BJ (cell line): Measurements from ENCODE around the gene USF2. TPM values are rescaled to one million over a fixed set of nuclear protein-coding genes. Genes with fewer than 3 reads are reported as not detected.

Source experiments
- CTCF ChIA-PET: fragments of 350-600 bp; formaldehyde crosslinking; extraction: SDS; loops from one replicate; lab custom pipeline; 2021; ENCODE audit warnings: antibody characterized with exemption, inconsistent platforms; lab: Yijun Ruan, JAX
- POLR2A ChIA-PET: fragments of 300-600 bp; sonication (Branson Sonifier 250); formaldehyde crosslinking; extraction: SDS; loops from one replicate; lab custom pipeline; 2021; ENCODE audit warnings: antibody characterized with exemption; lab: Charles Lee
- DNase-seq: peaks from one replicate; pipeline ENCODE4 v3.0.0-alpha.2; 2011; ENCODE audit warnings: low read depth
- H3K27me3 ChIP-seq: 2 replicates; pipeline ENCODE4 v1.6.0; 2011; ENCODE audit warnings: low read length; ENCODE audit not compliant: control insufficient read depth, insufficient read depth
- H3K36me3 ChIP-seq: 2 replicates; pipeline ENCODE4 v1.5.1; 2011; ENCODE audit warnings: low read length; ENCODE audit not compliant: control insufficient read depth, insufficient read depth
- H3K4me3 ChIP-seq: 2 replicates; pipeline ENCODE4 v1.5.1; 2011; ENCODE audit warnings: low read depth, mild to moderate bottlenecking, control low read depth, low read length
- polyA plus RNA-seq: library from polyadenylated mRNA; depleted of rRNA; stranded (reverse); fragments of >200 nt; gene quantifications from 2 replicates; pipeline ENCODE4 v1.2.3, GENCODE V29; 2011; rRNA removed
- TF ChIP-seq, protein P1 (sequence below): IDR thresholded peaks from 2 replicates; pipeline ENCODE4 v1.5.1; 2011; ENCODE audit warnings: low read depth, mild to moderate bottlenecking, control low read depth, inconsistent platforms, low read length, moderate library complexity; ENCODE audit not compliant: insufficient read depth

The USF2 gene
- polyA plus RNA-seq, 1 experiment: 80.3 TPM

DNA sequence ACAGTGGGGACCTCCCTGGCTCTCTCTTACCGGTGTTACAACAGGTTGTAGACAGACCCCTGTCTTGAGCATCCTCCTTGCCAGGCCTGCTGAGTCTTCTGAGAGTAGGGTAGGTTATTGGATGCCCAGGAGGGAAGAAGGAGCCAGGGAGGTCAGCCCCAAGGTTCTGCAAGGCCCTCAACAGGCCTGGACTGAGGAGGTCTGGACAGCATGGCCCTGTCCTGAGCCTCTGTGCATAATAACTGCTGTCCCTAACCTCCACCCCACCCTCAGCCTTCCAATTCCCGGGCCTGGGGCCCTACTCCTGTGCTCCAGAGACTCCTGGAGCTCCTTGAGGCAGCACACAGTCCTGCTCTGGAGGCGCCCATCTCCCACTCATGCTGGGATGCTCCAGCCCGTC, 60.6 kb downstream of the USF2 start:
- ChIA-PET POLR2A (no interaction called here), CTCF (no interaction called here)
- no peak overlapping the region for H3K4me3 ChIP-seq
- DNase-seq: no peak
- H3K36me3 ChIP-seq: no peaks in the 10 kb centered on the region
- TF ChIP-seq, protein P1, sequence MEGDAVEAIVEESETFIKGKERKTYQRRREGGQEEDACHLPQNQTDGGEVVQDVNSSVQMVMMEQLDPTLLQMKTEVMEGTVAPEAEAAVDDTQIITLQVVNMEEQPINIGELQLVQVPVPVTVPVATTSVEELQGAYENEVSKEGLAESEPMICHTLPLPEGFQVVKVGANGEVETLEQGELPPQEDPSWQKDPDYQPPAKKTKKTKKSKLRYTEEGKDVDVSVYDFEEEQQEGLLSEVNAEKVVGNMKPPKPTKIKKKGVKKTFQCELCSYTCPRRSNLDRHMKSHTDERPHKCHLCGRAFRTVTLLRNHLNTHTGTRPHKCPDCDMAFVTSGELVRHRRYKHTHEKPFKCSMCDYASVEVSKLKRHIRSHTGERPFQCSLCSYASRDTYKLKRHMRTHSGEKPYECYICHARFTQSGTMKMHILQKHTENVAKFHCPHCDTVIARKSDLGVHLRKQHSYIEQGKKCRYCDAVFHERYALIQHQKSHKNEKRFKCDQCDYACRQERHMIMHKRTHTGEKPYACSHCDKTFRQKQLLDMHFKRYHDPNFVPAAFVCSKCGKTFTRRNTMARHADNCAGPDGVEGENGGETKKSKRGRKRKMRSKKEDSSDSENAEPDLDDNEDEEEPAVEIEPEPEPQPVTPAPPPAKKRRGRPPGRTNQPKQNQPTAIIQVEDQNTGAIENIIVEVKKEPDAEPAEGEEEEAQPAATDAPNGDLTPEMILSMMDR: no peak
- peaks cover 3% of the 10 kb centered on the region for H3K27me3 ChIP-seq

Other genes with a start within 250 kb of the USF2 start
- 6.2 and 9.5 TPM in 2 replicates for gene SCN1B, start 238.5 kb upstream of the USF2 start, polyA plus RNA-seq
- gene HPN, start 227.2 kb upstream of the USF2 start, polyA plus RNA-seq: not detected in 2 replicates
- not detected in 2 replicates for gene FXYD3, start 153.1 kb upstream of the USF2 start, polyA plus RNA-seq
- 0.17 and 0.25 TPM in 2 replicates for gene LGI4, start 133.9 kb upstream of the USF2 start, polyA plus RNA-seq
- 3.8 and 4.0 TPM in 2 replicates for gene FXYD1, start 130.1 kb upstream of the USF2 start, polyA plus RNA-seq
- gene FXYD7, start 125.7 kb upstream of the USF2 start, polyA plus RNA-seq: 0.10 TPM in 1 of 2 replicates, not detected in the other
- 248 and 332 TPM in 2 replicates for gene FXYD5, start 114.2 kb upstream of the USF2 start, polyA plus RNA-seq
- not detected in 2 replicates for gene FAM187B, start 40.2 kb upstream of the USF2 start, polyA plus RNA-seq
- gene LSR, start 20.0 kb upstream of the USF2 start, polyA plus RNA-seq: 0.42 and 0.53 TPM in 2 replicates
- not detected in 2 replicates for gene HAMP, start 13.6 kb downstream of the USF2 start, polyA plus RNA-seq
- gene MAG, start 23.2 kb downstream of the USF2 start, polyA plus RNA-seq: not detected in 2 replicates
- gene CD22, start 60.2 kb downstream of the USF2 start, polyA plus RNA-seq: not detected in 2 replicates
- not detected in 2 replicates for gene FFAR1, start 78.9 kb downstream of the USF2 start, polyA plus RNA-seq
- not detected in 2 replicates for gene FFAR3, start 89.5 kb downstream of the USF2 start, polyA plus RNA-seq
- gene GPR42, start 102.1 kb downstream of the USF2 start, polyA plus RNA-seq: not detected in 2 replicates
- not detected in 2 replicates for gene FFAR2, start 179.3 kb downstream of the USF2 start, polyA plus RNA-seq
- not detected in 2 replicates for gene KRTDAP, start 221.5 kb downstream of the USF2 start, polyA plus RNA-seq
- gene DMKN, start 244.7 kb downstream of the USF2 start, polyA plus RNA-seq: 1.0 and 1.5 TPM in 2 replicates